C4-2B (cell line): ENCODE measurements around the gene IL21.

Experiments
- ZFX ChIP-seq: fragments of 450-650 bp; IDR thresholded peaks from 2 replicates; pipeline ENCODE4 v1.6.1; 2017
- TF ChIP-seq, protein P1 (sequence below): fragments of 450-650 bp; conservative IDR thresholded peaks from 2 replicates; pipeline ENCODE4 v1.5.1; 2017; ENCODE audit warnings: mild to moderate bottlenecking

GRCh38 chr4:122604146-122604545 lies 16.7 kb downstream of the IL21 start:
- TF ChIP-seq, protein P1, sequence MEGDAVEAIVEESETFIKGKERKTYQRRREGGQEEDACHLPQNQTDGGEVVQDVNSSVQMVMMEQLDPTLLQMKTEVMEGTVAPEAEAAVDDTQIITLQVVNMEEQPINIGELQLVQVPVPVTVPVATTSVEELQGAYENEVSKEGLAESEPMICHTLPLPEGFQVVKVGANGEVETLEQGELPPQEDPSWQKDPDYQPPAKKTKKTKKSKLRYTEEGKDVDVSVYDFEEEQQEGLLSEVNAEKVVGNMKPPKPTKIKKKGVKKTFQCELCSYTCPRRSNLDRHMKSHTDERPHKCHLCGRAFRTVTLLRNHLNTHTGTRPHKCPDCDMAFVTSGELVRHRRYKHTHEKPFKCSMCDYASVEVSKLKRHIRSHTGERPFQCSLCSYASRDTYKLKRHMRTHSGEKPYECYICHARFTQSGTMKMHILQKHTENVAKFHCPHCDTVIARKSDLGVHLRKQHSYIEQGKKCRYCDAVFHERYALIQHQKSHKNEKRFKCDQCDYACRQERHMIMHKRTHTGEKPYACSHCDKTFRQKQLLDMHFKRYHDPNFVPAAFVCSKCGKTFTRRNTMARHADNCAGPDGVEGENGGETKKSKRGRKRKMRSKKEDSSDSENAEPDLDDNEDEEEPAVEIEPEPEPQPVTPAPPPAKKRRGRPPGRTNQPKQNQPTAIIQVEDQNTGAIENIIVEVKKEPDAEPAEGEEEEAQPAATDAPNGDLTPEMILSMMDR = no peak
- TF ChIP-seq ZFX = no peak
